GM19035 (cell line): ENCODE results near the gene SLC9C2.
"Not testable (repeated sequence)": the region's sequence is repeated elsewhere in the genome, so short reads cannot be mapped to it uniquely, and the experiment has no call there.

Source experiments
- ATAC-seq: cut with Tn5 transposase; IDR thresholded peaks from one replicate; pipeline ENCODE4 v1.9.1; 2021; ENCODE audit not compliant: unreplicated experiment

Gene SLC9C2

GRCh38 chr1:173530795-173531693, 71.8 kb downstream of the SLC9C2 start:
- no peak for ATAC-seq

GRCh38 chr1:173529106-173529505, 73.8 kb downstream of the SLC9C2 start:
- ATAC-seq = no peak

- no peak for ATAC-seq
These were observed 75.6 kb downstream of the SLC9C2 start for GRCh38 chr1:173527151-173527826.

GRCh38 chr1:173525926-173526325, 76.9 kb downstream of the SLC9C2 start:
- ATAC-seq = no peak

- no peak for ATAC-seq
These were observed 79.5 kb downstream of the SLC9C2 start for GRCh38 chr1:173523329-173523728.

GRCh38 chr1:173520799-173521198, 82.1 kb downstream of the SLC9C2 start:
- no peak for ATAC-seq

- not testable (repeated sequence) for ATAC-seq
These were observed 88.4 kb downstream of the SLC9C2 start for GRCh38 chr1:173514503-173514902.

- ATAC-seq = no peak
These were observed 93.1 kb downstream of the SLC9C2 start for GRCh38 chr1:173509797-173510196.

- ATAC-seq = no peak
These were observed 94.3 kb downstream of the SLC9C2 start for GRCh38 chr1:173508541-173508940.

- no peak for ATAC-seq
These were observed 95.0 kb downstream of the SLC9C2 start for GRCh38 chr1:173507847-173508209.

- ATAC-seq = no peak
These were observed 95.5 kb downstream of the SLC9C2 start for GRCh38 chr1:173507205-173507846.

- no peak for ATAC-seq
These were observed 96.4 kb downstream of the SLC9C2 start for GRCh38 chr1:173506437-173506836.

GRCh38 chr1:173505391-173505790, 97.5 kb downstream of the SLC9C2 start:
- ATAC-seq = no peak

- no peak for ATAC-seq
These were observed 98.6 kb downstream of the SLC9C2 start for GRCh38 chr1:173504268-173504667.

GRCh38 chr1:173503391-173503790, 99.5 kb downstream of the SLC9C2 start:
- ATAC-seq = no peak

- no peak for ATAC-seq
These were observed 100.8 kb downstream of the SLC9C2 start for GRCh38 chr1:173502104-173502503.

GRCh38 chr1:173499729-173500128, 103.1 kb downstream of the SLC9C2 start:
- ATAC-seq = no peak

GRCh38 chr1:173496757-173497320, 106.0 kb downstream of the SLC9C2 start:
- no peak for ATAC-seq

GRCh38 chr1:173495609-173496267, 107.1 kb downstream of the SLC9C2 start:
- no peak for ATAC-seq

GRCh38 chr1:173493125-173493524, 109.7 kb downstream of the SLC9C2 start:
- ATAC-seq = not testable (repeated sequence)

- ATAC-seq = no peak
These were observed 111.4 kb downstream of the SLC9C2 start for GRCh38 chr1:173491508-173491907.
